ENCODE results near the gene TSNAXIP1.

- no peak for TF ChIP-seq CTCF (IDR thresholded peaks at IDR 0.05)
- no peak for TF ChIP-seq ZFX (IDR thresholded peaks at IDR 0.05; ENCODE audit: borderline replicate concordance)
Observed at GRCh38 chr16:67807148-67807682, 526 bp downstream of the TSNAXIP1 start.

Measured in 22Rv1 (cell line).